Thymus (tissue), 11 donors: ENCODE data around the gene CWF19L1. TPM values are rescaled to one million over a fixed set of nuclear protein-coding genes. Genes with fewer than 3 reads are reported as not detected.
"Not testable (repeated sequence)": the region's sequence is repeated elsewhere in the genome, so short reads cannot be mapped to it uniquely, and the experiment has no call there.

Experiments
- DNase-seq, 9 donors: peaks; one replicate each; pipeline ENCODE4 v3.0.0-alpha.2; 2013; ENCODE audit warnings: low spot score in 9 of 9, low read depth in 6 of 9, missing footprints in 1 of 9
- H3K27ac ChIP-seq, 2 donors: one replicate each; pipeline ENCODE4 v1.5.1; 2013; ENCODE audit warnings: control low read depth in 1 of 2, low read depth in 1 of 2, low read length in 1 of 2, mild to moderate bottlenecking in 1 of 2, moderate library complexity in 1 of 2
- H3K27me3 ChIP-seq, 2 donors: one replicate each; pipeline ENCODE4 v1.5.1; 2013; ENCODE audit warnings: low read length in 1 of 2; ENCODE audit not compliant: control insufficient read depth in 2 of 2, insufficient read depth in 1 of 2
- H3K36me3 ChIP-seq, 2 donors: one replicate each; pipeline ENCODE4 v1.5.1; 2013; ENCODE audit warnings: low read length in 1 of 2, mild to moderate bottlenecking in 1 of 2, moderate library complexity in 1 of 2; ENCODE audit not compliant: control insufficient read depth in 2 of 2, insufficient read depth in 2 of 2
- H3K4me1 ChIP-seq, 2 donors: one replicate each; pipeline ENCODE4 v1.5.1; 2013; ENCODE audit warnings: low read length in 2 of 2; ENCODE audit not compliant: control insufficient read depth in 2 of 2, insufficient read depth in 2 of 2
- H3K4me3 ChIP-seq, 2 donors: one replicate each; pipeline ENCODE4 v1.5.1; 2013; ENCODE audit warnings: low read length in 2 of 2, control low read depth in 1 of 2, mild to moderate bottlenecking in 1 of 2
- H3K9me3 ChIP-seq, 2 donors: one replicate each; pipeline ENCODE4 v1.5.1; 2013; ENCODE audit warnings: low read length in 1 of 2, mild to moderate bottlenecking in 1 of 2; ENCODE audit not compliant: control insufficient read depth in 2 of 2, insufficient read depth in 1 of 2
- WGBS: extraction: QIAGEN DNeasy Blood & Tissue Kit; methylation state at CpG from one replicate; pipeline ENCODE4 v1.1.7; 2013; 5-methylcytosine and 5-hydroxymethylcytosine counted together
- polyA plus RNA-seq: library from polyadenylated mRNA; stranded (reverse); fragments of 200-250 nt; gene quantifications from one replicate; pipeline ENCODE4 v1.2.3, GENCODE V29; 2013
- total RNA-seq: library from RNA; stranded (reverse); fragments of 120-200 nt; gene quantifications from one replicate; pipeline ENCODE4 v1.2.4, GENCODE V29; 2013
- donor health status: healthy.

The CWF19L1 gene
- total and polyA plus RNA-seq, 2 donors: 44.1 to 47.5 TPM

DNA sequence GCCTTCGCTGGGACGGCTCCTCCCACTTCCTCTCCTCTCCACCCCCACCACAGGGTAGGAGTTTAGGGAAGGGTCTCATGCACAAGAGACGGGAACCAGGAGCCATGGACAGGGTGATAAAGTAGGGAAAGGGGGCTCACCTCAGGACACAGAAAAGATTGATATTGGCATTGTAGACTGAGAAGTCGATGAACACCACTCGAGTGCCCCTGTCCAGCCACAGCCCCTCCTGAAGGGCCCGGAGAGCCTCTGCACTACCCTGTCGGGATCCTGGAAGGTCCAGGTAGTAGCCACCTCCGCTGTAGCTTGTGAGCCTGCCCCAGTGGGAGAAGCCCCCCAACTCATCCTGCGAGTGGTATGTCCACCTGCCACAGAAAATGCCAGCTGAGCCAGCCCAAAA is 29.8 kb upstream of the CWF19L1 start:
- H3K4me1 ChIP-seq: no peaks in the 10 kb centered on the region
- 75% methylated on average over 9 of the region's 9 CpGs for WGBS

DNA sequence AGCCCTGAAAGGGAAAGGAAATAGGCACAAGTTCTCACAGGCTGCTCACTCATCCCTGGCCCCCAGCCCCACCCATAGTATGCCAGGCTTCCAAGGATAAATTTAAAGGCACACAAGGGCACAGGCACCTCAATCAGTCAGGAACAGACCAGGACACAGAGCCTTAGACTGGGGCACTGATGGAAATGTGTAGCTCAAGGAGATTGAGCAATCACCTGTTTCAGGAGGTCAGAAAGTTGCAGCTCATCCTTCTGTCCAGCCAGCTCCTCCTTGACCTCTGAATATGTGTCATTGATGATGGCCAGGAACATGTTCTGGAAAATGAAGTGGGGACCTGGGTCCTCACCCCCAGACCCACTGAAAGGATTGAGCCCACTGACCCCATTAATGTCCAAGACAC is 25.6 kb upstream of the CWF19L1 start:
- H3K27ac ChIP-seq: no peak overlapping the region
- H3K27me3 ChIP-seq: peaks cover 0 to 24% of the 10 kb centered on the region in 2 donors
- no peaks in the 10 kb centered on the region for H3K4me1 ChIP-seq
- no peak for DNase-seq
- no peaks in the 10 kb centered on the region for H3K9me3 ChIP-seq
- H3K36me3 ChIP-seq: no peaks in the 10 kb centered on the region
- no peak overlapping the region for H3K4me3 ChIP-seq

More for the DNA sequence above, 29.8 kb upstream of the CWF19L1 start:
- no peak for DNase-seq
- no peaks in the 10 kb centered on the region for H3K9me3 ChIP-seq
- H3K27me3 ChIP-seq: peaks cover 0 to 24% of the 10 kb centered on the region in 2 donors
- no peak overlapping the region for H3K27ac ChIP-seq
- H3K36me3 ChIP-seq: no peaks in the 10 kb centered on the region
- no peak overlapping the region for H3K4me3 ChIP-seq

DNA sequence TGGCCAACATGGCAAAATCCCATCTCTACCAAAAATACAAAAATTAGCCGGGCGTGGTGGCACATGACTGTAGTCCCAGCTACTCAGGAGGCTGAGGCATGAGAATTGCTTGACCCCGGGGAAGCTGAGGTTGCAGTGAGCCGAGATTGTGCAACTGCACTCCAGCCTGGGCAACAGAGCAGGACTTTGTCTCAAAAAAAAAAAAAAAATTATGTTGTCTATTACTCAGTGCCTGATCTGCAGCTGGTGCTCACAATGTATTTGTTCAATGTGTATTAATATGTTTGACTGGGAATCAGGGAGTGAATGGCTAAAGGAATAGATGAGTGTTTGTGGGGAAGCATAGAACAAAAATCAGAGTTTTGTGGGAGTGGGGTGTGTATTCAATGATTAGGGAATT is 24.9 kb upstream of the CWF19L1 start:
- WGBS: 93% methylated on average over 4 of the region's 4 CpGs
- H3K4me1 ChIP-seq, H3K27ac ChIP-seq, H3K4me3 ChIP-seq, H3K36me3 ChIP-seq, H3K9me3 ChIP-seq, DNase-seq: not testable (repeated sequence)
- peaks cover 0 to 23% of the 10 kb centered on the region in 2 donors for H3K27me3 ChIP-seq

- Histone ChIP-seq H3K27ac (no peak overlapping the region), H3K4me1 (peaks cover 0 to 4% of the 10 kb centered on the region in 2 donors), H3K36me3 (no peaks in the 10 kb centered on the region), H3K27me3 (peaks cover 0 to 17% of the 10 kb centered on the region in 2 donors), H3K4me3 (no peak overlapping the region), H3K9me3 (no peaks in the 10 kb centered on the region)
- DNase-seq: no peak
- WGBS: 93% methylated on average over 3 of the region's 3 CpGs
These were observed 23.9 kb upstream of the CWF19L1 start for GRCh38 chr10:100291356-100291755.

DNA sequence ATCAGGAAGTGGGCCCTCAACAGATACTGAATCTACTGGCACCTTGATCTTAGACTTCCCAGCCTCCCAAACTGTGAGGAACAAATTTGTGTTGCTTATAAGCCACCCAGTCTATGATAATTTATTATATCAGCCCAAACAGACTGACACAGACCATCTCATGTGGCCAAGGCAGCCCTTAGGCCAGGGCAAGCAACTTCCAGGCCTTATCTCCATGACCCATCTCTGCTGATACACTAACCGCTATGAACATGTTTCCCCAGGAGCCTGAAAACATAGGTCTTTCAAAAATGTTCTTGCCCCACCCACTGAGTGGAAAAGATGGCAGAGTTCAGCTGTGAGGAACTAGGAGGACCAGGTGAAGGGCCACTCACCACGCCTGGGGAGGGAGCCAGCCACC is 22.2 kb upstream of the CWF19L1 start:
- Histone ChIP-seq H3K36me3 (no peaks in the 10 kb centered on the region), H3K4me1 (peaks cover 7 to 14% of the 10 kb centered on the region in 2 donors), H3K9me3 (peaks cover 0 to 1% of the 10 kb centered on the region in 2 donors), H3K4me3 (no peak overlapping the region), H3K27ac (no peak overlapping the region), H3K27me3 (peaks cover 0 to 10% of the 10 kb centered on the region in 2 donors)
- 92% methylated on average over 2 of the region's 2 CpGs for WGBS
- no peak for DNase-seq

DNA sequence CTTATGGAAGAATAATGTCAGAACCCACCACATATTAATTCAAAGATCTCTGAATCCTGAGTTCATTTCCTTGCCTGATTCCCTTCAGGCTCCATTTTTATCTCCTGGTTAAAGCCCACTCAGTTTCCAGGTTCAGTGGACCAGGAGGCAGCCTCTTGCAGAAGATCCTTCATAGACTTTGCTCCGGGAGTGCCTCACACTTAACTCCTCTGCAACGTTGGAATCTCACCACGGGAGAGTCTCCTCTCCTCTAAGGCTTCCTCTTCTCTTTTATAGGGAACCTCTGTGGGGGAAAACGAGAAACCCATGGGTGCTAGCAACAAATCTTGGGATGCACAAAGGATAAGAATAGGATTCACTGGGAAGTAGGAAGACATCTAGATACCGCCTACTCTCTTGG is 20.8 kb upstream of the CWF19L1 start:
- Histone ChIP-seq H3K4me1 (peaks cover 7 to 14% of the 10 kb centered on the region in 2 donors), H3K4me3 (no peak overlapping the region), H3K27me3 (peaks cover 0 to 7% of the 10 kb centered on the region in 2 donors), H3K9me3 (peaks cover 0 to 1% of the 10 kb centered on the region in 2 donors), H3K27ac (no peak overlapping the region), H3K36me3 (no peaks in the 10 kb centered on the region)
- no peak for DNase-seq
- WGBS: 91% methylated on average over 5 of the region's 5 CpGs

DNA sequence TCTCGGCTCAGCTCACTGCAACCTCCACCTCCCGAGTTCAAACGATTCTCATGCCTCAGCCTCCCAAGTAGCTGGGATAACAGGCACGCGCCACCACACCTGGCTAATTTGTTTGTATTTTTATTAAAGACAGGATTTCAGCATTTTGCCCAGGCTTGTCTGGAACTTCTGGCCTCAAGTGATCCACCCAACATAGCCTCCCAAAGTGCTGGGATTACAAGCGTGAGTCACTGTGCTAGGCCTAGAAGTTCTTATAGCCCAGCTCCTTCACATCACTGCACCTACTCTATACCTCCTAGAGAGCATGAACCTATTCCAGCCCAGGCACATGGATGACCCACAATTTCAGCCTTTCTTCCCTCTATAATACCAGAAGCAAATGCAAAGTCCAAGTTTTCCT is 20.3 kb upstream of the CWF19L1 start:
- H3K36me3 ChIP-seq: no peaks in the 10 kb centered on the region
- H3K4me3 ChIP-seq: no peak overlapping the region
- H3K4me1 ChIP-seq: peaks cover 7 to 14% of the 10 kb centered on the region in 2 donors
- DNase-seq: no peak
- WGBS: 98% methylated on average over 6 of the region's 6 CpGs
- peaks cover 0 to 1% of the 10 kb centered on the region in 2 donors for H3K9me3 ChIP-seq
- H3K27ac ChIP-seq: no peak overlapping the region
- peaks cover 0 to 3% of the 10 kb centered on the region in 2 donors for H3K27me3 ChIP-seq

DNA sequence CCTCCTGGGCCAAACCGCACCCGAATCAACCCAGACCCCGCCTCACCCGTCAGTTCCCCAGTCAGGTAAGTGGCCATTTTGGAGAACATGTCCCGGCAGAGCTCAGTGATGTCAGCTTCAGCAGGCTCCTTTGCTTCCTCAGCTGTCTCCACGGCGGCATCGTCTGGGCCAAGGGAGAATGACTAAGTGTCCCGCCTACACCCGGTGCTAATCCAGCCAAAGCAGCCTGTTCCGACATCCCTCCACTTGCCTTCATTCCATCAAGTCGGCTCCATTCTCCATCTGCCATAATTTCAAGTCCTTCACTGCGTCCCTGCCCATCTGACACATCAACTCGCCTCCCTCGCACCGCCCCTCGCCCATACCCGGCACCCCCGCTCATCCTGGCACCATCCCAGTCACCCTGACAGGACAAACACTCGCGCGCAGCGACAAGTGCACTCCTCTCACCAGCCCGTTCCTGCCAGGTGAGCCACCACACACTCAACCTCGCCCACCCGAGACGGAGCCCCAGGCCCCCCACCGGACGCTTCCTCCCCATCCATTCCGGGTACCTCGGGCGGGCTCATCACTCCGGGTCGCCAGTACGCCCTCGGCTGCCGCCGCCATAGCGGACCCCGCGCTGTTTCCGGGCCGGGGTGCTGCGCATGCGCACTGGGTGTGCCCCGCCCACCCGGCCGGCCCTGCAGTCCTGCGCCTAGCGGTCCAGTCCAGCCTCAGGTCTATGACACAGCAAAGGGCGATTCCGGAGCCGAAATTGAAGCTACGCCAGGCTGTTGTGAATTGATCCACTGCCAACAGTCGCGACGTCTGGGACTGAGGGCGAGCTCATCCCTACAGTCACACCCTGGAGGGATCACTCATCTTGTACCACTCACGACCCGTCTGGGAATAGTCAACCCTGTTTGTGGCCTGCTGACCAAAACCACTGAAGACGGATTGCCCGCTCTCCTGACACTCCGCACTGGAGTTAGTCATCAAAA is 18.9 kb upstream of the CWF19L1 start, which contains the start of gene BLOC1S2:
Gene BLOC1S2 (minus strand): TSS at position 630 of the 983 bp plus-strand sequence. CDS start 21 bp downstream, at position 609.
- peak within 1 kb of the TSS; percentile 78 to 97 for H3K27ac ChIP-seq
- peak in 8 of 9 donors; percentile 44 to 86 (median 73) for DNase-seq
- H3K36me3 ChIP-seq: peaks cover 0 to 7% of the 10 kb centered on the region in 2 donors
- H3K27me3 ChIP-seq: no peaks in the 10 kb centered on the region
- peaks cover 7 to 14% of the 10 kb centered on the region in 2 donors for H3K4me1 ChIP-seq
- H3K4me3 ChIP-seq: peak within 1 kb of the TSS; percentile 80 to 87
- WGBS: 4% methylated on average over 63 of the region's 63 CpGs
- peaks cover 0 to 1% of the 10 kb centered on the region in 2 donors for H3K9me3 ChIP-seq

GRCh38 chr10:100285326-100285725 is 17.9 kb upstream of the CWF19L1 start:
- not testable (repeated sequence) for H3K27me3 ChIP-seq, H3K9me3 ChIP-seq, H3K27ac ChIP-seq, DNase-seq
- peaks cover 0 to 13% of the 10 kb centered on the region in 2 donors for H3K36me3 ChIP-seq
- peaks cover 7 to 14% of the 10 kb centered on the region in 2 donors for H3K4me1 ChIP-seq
- 96% methylated on average over 12 of the region's 12 CpGs for WGBS
- peak overlapping the region in 1 of 2 donors; percentile 80 for H3K4me3 ChIP-seq
